ENCODE measurements around the gene EXOSC5. TPM values are rescaled to one million over a fixed set of nuclear protein-coding genes. Genes with fewer than 3 reads are reported as not detected.

EXOSC5 gene
- total RNA-seq, 2 experiments from 2014 or later, result 40.0 to 55.8 TPM

GRCh38 chr19:41395355-41395754, 1.8 kb downstream of the EXOSC5 start:
- no peak for DNase-seq (ENCODE audit: low spot score)
- Histone ChIP-seq H3K4me2 (ENCODE audit: low read length) (peak overlapping the region; percentile 87), H2AFZ (ENCODE audit: low read length) (no peak overlapping the region), H3K79me2 (ENCODE audit: insufficient read depth, low read depth, low read length) (peaks cover 34% of the 10 kb centered on the region), H4K20me1 (ENCODE audit: insufficient read depth, low read length) (no peaks in the 10 kb centered on the region), H3K9me2 (ENCODE audit: insufficient read depth, low read length) (no peaks in the 10 kb centered on the region), H3K36me3 (ENCODE audit: insufficient read depth, low read length) (peaks cover 21% of the 10 kb centered on the region), H3K4me1 (ENCODE audit: insufficient read depth, low read length, poor library complexity, severe bottlenecking) (peaks cover 29% of the 10 kb centered on the region), H3K4me3 (ENCODE audit: low read depth, low read length, poor library complexity, severe bottlenecking) (peak overlapping the region; percentile 96), H3K9me3 (ENCODE audit: low read length) (no peaks in the 10 kb centered on the region), H3K27ac (ENCODE audit: low read depth, low read length, poor library complexity, severe bottlenecking) (no peak overlapping the region)
- CTCF ChIA-PET (ENCODE audit: unreplicated experiment), result no interaction called here
- no TSS peak for BruUV-seq (replicated peaks)
- POLR2A ChIA-PET, result no interaction called here
- intact Hi-C loops (cut with micrococcal nuclease; ENCODE audit: unreplicated experiment), result no loop called here
- no peak for TF ChIP-seq EZH2phosphoT487 (IDR thresholded peaks at IDR 0.05; ENCODE audit: borderline replicate concordance, low read depth, low read length)
- TF ChIP-seq, protein P1, sequence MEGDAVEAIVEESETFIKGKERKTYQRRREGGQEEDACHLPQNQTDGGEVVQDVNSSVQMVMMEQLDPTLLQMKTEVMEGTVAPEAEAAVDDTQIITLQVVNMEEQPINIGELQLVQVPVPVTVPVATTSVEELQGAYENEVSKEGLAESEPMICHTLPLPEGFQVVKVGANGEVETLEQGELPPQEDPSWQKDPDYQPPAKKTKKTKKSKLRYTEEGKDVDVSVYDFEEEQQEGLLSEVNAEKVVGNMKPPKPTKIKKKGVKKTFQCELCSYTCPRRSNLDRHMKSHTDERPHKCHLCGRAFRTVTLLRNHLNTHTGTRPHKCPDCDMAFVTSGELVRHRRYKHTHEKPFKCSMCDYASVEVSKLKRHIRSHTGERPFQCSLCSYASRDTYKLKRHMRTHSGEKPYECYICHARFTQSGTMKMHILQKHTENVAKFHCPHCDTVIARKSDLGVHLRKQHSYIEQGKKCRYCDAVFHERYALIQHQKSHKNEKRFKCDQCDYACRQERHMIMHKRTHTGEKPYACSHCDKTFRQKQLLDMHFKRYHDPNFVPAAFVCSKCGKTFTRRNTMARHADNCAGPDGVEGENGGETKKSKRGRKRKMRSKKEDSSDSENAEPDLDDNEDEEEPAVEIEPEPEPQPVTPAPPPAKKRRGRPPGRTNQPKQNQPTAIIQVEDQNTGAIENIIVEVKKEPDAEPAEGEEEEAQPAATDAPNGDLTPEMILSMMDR (conservative IDR thresholded peaks at IDR 0.05; ENCODE audit: low read length), result no peak

DNA sequence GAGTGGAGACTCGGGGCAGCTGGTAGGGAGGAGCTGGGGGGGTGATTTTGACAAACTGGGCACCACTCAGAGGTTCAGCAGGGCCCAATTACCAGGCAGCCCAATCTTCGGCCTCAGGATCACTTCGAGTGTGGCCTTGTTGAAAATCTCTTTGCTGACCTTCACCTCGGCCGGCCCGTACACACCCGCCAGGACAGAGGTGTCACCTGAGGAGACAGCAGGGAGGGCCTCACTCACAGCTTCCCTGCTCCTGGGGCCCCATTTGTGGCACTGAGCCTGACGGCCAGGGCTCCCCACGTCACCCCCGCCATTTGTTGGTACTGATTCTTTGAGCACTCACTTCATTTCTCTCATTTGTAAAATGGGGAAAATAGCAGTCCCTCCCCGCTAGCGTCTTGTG, 4.4 kb downstream of the EXOSC5 start:
- Histone ChIP-seq H3K36me3 (ENCODE audit: insufficient read depth, low read length) (peaks cover 44% of the 10 kb centered on the region), H4K20me1 (ENCODE audit: insufficient read depth, low read length) (no peaks in the 10 kb centered on the region), H3K4me1 (ENCODE audit: insufficient read depth, low read length, poor library complexity, severe bottlenecking) (peaks cover 17% of the 10 kb centered on the region), H3K79me2 (ENCODE audit: insufficient read depth, low read depth, low read length) (peaks cover 22% of the 10 kb centered on the region), H3K9me3 (ENCODE audit: low read length) (no peaks in the 10 kb centered on the region), H3K4me2 (ENCODE audit: low read length) (no peak overlapping the region), H3K9me2 (ENCODE audit: insufficient read depth, low read length) (no peaks in the 10 kb centered on the region), H3K27ac (ENCODE audit: low read depth, low read length, poor library complexity, severe bottlenecking) (no peak overlapping the region), H2AFZ (ENCODE audit: low read length) (no peak overlapping the region), H3K4me3 (ENCODE audit: low read depth, low read length, poor library complexity, severe bottlenecking) (no peak overlapping the region)
- ChIA-PET CTCF (ENCODE audit: unreplicated experiment) (no interaction called here), POLR2A (interaction anchor here (0.6 to 0.7 kb wide), 2 partner anchors 9 to 741 kb away, joined by 3 to 4 read pairs; no protein-coding TSS in a partner anchor)
- no peak for DNase-seq (ENCODE audit: low spot score)
- BruUV-seq (replicated peaks), result no TSS peak
- no peak for TF ChIP-seq EZH2phosphoT487 (IDR thresholded peaks at IDR 0.05; ENCODE audit: borderline replicate concordance, low read depth, low read length)
- TF ChIP-seq, protein P1 (conservative IDR thresholded peaks at IDR 0.05; ENCODE audit: low read length), result no peak
- intact Hi-C loops (cut with micrococcal nuclease; ENCODE audit: unreplicated experiment), result no loop called here

- POLR2A ChIA-PET, result no interaction called here
- TF ChIP-seq, protein P1 (conservative IDR thresholded peaks at IDR 0.05; ENCODE audit: low read length), result no peak
- TF ChIP-seq EZH2phosphoT487 (IDR thresholded peaks at IDR 0.05; ENCODE audit: borderline replicate concordance, low read depth, low read length), result no peak
- Histone ChIP-seq H4K20me1 (ENCODE audit: insufficient read depth, low read length) (no peaks in the 10 kb centered on the region), H3K9me2 (ENCODE audit: insufficient read depth, low read length) (no peaks in the 10 kb centered on the region), H3K4me1 (ENCODE audit: insufficient read depth, low read length, poor library complexity, severe bottlenecking) (peaks cover 17% of the 10 kb centered on the region), H3K9me3 (ENCODE audit: low read length) (no peaks in the 10 kb centered on the region), H2AFZ (ENCODE audit: low read length) (no peak overlapping the region), H3K4me3 (ENCODE audit: low read depth, low read length, poor library complexity, severe bottlenecking) (no peak overlapping the region), H3K79me2 (ENCODE audit: insufficient read depth, low read depth, low read length) (peaks cover 18% of the 10 kb centered on the region), H3K36me3 (ENCODE audit: insufficient read depth, low read length) (peaks cover 50% of the 10 kb centered on the region), H3K4me2 (ENCODE audit: low read length) (no peak overlapping the region), H3K27ac (ENCODE audit: low read depth, low read length, poor library complexity, severe bottlenecking) (no peak overlapping the region)
- DNase-seq (ENCODE audit: low spot score), result no peak
- no TSS peak for BruUV-seq (replicated peaks)
- CTCF ChIA-PET (ENCODE audit: unreplicated experiment), result no interaction called here
- intact Hi-C loops (cut with micrococcal nuclease; ENCODE audit: unreplicated experiment), result no loop called here
These were observed 5.5 kb downstream of the EXOSC5 start for GRCh38 chr19:41391618-41392017.
